NOMO-1 (cell line): ENCODE results near the gene THRSP.
"Not testable (repeated sequence)": the region's sequence is repeated elsewhere in the genome, so short reads cannot be mapped to it uniquely, and the experiment has no call there.

ENCODE experiments used
- DNase-seq, 2 experiments: peaks; one replicate each; lab custom pipeline; 2025; ENCODE audit not compliant: unreplicated experiment in 2 of 2; lab: John Stamatoyannopoulos, UW

Gene THRSP

GRCh38 chr11:78061921-78062311 lies 1.7 kb upstream of the THRSP start:
- DNase-seq: no peak

- no peak for DNase-seq
Measured at GRCh38 chr11:78062671-78063070, 990 bp upstream of the THRSP start.

GRCh38 chr11:78065203-78065602 lies 1.5 kb downstream of the THRSP start:
- DNase-seq: no peak

- peak in 1 of 2 experiments; percentile 27 for DNase-seq
Measured at GRCh38 chr11:78066471-78066870, 2.8 kb downstream of the THRSP start.

- no peak for DNase-seq
Measured at GRCh38 chr11:78067704-78068103, 4.0 kb downstream of the THRSP start.

- DNase-seq: no peak
Measured at GRCh38 chr11:78069465-78069864, 5.8 kb downstream of the THRSP start.

GRCh38 chr11:78070621-78071020 lies 7.0 kb downstream of the THRSP start:
- no peak for DNase-seq

GRCh38 chr11:78071717-78072116 lies 8.1 kb downstream of the THRSP start:
- DNase-seq: no peak

- DNase-seq: no peak
Measured at GRCh38 chr11:78072455-78072854, 8.8 kb downstream of the THRSP start.

GRCh38 chr11:78074756-78075155 lies 11.1 kb downstream of the THRSP start:
- DNase-seq: no peak

GRCh38 chr11:78076733-78077403 lies 13.2 kb downstream of the THRSP start:
- no peak for DNase-seq

- DNase-seq: not testable (repeated sequence)
Measured at GRCh38 chr11:78077592-78077991, 13.9 kb downstream of the THRSP start.

GRCh38 chr11:78078218-78079167 lies 14.8 kb downstream of the THRSP start:
- peak in 1 of 2 experiments; percentile 17 for DNase-seq

- peak; percentile 64 to 67 for DNase-seq
Measured at GRCh38 chr11:78079232-78080083, 15.8 kb downstream of the THRSP start, which contains the start of gene NDUFC2. TSS of gene NDUFC2 (minus strand) at chr11:78079862. CDS start at chr11:78079744, 118 bp downstream.

- no peak for DNase-seq
Measured at GRCh38 chr11:78080084-78080817, 16.6 kb downstream of the THRSP start.

GRCh38 chr11:78080818-78081495 lies 17.3 kb downstream of the THRSP start:
- peak; percentile 49 to 61 for DNase-seq

GRCh38 chr11:78081583-78081982 lies 17.9 kb downstream of the THRSP start:
- DNase-seq: no peak

- DNase-seq: no peak
Measured at GRCh38 chr11:78082146-78082545, 18.5 kb downstream of the THRSP start.

- no peak for DNase-seq
Measured at GRCh38 chr11:78083021-78083420, 19.4 kb downstream of the THRSP start.

GRCh38 chr11:78084506-78084905 lies 20.8 kb downstream of the THRSP start:
- DNase-seq: not testable (repeated sequence)
